HG03066 (cell line): ENCODE data around the gene GALNT7.
"Not testable (repeated sequence)": the region's sequence is repeated elsewhere in the genome, so short reads cannot be mapped to it uniquely, and the experiment has no call there.

ENCODE experiments used
- ATAC-seq: cut with Tn5 transposase; IDR thresholded peaks from one replicate; pipeline ENCODE4 v1.9.1; 2021; ENCODE audit warnings: low read depth; ENCODE audit not compliant: unreplicated experiment

The GALNT7 gene

GRCh38 chr4:173161311-173161710, 7.3 kb upstream of the GALNT7 start:
- ATAC-seq = no peak

GRCh38 chr4:173165706-173166105, 2.9 kb upstream of the GALNT7 start:
- no peak for ATAC-seq

GRCh38 chr4:173166491-173166890, 2.1 kb upstream of the GALNT7 start:
- ATAC-seq = no peak

GRCh38 chr4:173167758-173168395, 734 bp upstream of the GALNT7 start:
- ATAC-seq = peak; percentile 15

GRCh38 chr4:173169178-173169427, 492 bp downstream of the GALNT7 start:
- no peak for ATAC-seq

- ATAC-seq = peak; percentile 47
Observed at GRCh38 chr4:173169428-173170181, 994 bp downstream of the GALNT7 start.

GRCh38 chr4:173170182-173170778, 1.7 kb downstream of the GALNT7 start:
- no peak for ATAC-seq

- ATAC-seq = no peak
Observed at GRCh38 chr4:173171098-173171497, 2.5 kb downstream of the GALNT7 start.

- no peak for ATAC-seq
Observed at GRCh38 chr4:173171987-173172386, 3.4 kb downstream of the GALNT7 start.

- ATAC-seq = no peak
Observed at GRCh38 chr4:173174184-173174583, 5.6 kb downstream of the GALNT7 start.

GRCh38 chr4:173174594-173175012, 6.0 kb downstream of the GALNT7 start:
- no peak for ATAC-seq

GRCh38 chr4:173176010-173176409, 7.4 kb downstream of the GALNT7 start:
- no peak for ATAC-seq

- ATAC-seq = no peak
Observed at GRCh38 chr4:173177232-173177631, 8.6 kb downstream of the GALNT7 start.

- no peak for ATAC-seq
Observed at GRCh38 chr4:173178144-173178543, 9.5 kb downstream of the GALNT7 start.

- no peak for ATAC-seq
Observed at GRCh38 chr4:173181848-173182247, 13.2 kb downstream of the GALNT7 start.

GRCh38 chr4:173182403-173182802, 13.8 kb downstream of the GALNT7 start:
- no peak for ATAC-seq

GRCh38 chr4:173183659-173184247, 15.1 kb downstream of the GALNT7 start:
- not testable (repeated sequence) for ATAC-seq

GRCh38 chr4:173185847-173186510, 17.4 kb downstream of the GALNT7 start:
- no peak for ATAC-seq

- no peak for ATAC-seq
Observed at GRCh38 chr4:173187732-173188131, 19.1 kb downstream of the GALNT7 start.

- ATAC-seq = no peak
Observed at GRCh38 chr4:173188648-173189047, 20.0 kb downstream of the GALNT7 start.

- no peak for ATAC-seq
Observed at GRCh38 chr4:173189117-173189693, 20.6 kb downstream of the GALNT7 start.
